Measurements from ENCODE around the gene ERC2. TPM values are rescaled to one million over a fixed set of nuclear protein-coding genes. Genes with fewer than 3 reads are reported as not detected.

Gene ERC2
- total RNA-seq, 1 experiment from 2014 or later: 1.2 TPM

DNA sequence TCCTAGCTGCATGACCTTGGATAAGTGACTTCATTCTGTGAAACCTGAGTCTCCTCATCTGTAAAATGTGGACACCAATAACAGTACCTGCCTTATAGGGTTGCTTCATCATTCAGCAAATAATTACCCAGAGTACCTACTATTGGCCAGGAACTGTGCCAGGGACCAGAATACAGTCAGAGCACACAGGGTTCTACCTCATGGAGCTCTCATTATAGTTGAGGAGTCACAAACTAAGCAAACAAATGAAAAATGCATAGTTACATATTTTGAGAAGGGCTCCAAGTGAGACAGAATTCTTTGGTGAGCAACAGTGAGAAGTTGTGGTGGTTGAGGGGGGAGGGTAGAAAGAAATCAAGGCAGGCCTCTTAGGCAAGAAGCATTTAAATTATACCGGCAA, 672.5 kb downstream of the ERC2 start:
- no peak for DNase-seq (ENCODE audit: low read depth)

- DNase-seq (ENCODE audit: low read depth): no peak
These were observed 673.0 kb downstream of the ERC2 start for GRCh38 chr3:55795296-55795695.

GRCh38 chr3:55792742-55793141, 675.5 kb downstream of the ERC2 start:
- DNase-seq (ENCODE audit: low read depth): no peak

DNA sequence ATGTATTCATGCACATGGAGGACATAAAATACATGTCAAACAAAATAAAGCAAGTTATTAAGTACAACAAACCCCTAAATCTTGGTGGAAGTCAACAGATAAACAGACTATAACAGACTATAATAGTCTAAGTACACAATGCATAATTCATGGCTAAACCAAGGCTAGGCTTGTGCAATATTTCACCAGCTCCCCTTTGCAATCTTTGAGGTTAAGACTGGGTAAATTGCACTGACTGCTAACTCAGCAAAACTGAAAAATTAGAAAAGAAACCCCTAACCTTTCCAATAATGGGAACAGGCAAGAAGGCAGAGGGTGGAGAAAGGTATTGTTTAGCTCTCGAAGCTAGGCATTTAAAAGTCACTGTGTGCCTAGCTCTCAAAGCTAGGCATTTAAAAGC, 676.3 kb downstream of the ERC2 start:
- peak; percentile 3 for DNase-seq (ENCODE audit: low read depth)

GRCh38 chr3:55790596-55791350, 677.5 kb downstream of the ERC2 start:
- peak; percentile 67 for DNase-seq (ENCODE audit: low read depth)

- no peak for DNase-seq (ENCODE audit: low read depth)
These were observed 678.8 kb downstream of the ERC2 start for GRCh38 chr3:55789516-55789915.

DNA sequence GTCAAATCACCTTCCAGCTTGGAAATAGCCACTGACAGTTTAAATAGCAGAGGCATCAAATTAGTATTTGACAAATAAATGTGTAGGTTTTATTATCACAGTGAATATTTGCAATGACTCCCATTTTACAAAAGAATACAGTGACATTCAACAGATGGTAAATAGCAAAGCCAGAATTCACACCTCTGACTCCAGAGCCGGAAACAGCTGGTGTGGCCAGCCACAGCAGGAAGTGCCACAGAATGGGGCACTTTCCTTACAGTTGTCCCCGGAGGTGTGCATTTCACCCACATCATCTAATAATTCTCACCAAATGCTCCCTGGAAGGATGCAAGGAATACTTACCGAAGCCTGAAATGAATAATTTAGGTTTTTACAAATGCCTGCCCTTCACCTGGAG, 685.5 kb downstream of the ERC2 start:
- no peak for DNase-seq (ENCODE audit: low read depth)

- no peak for DNase-seq (ENCODE audit: low read depth)
These were observed 685.9 kb downstream of the ERC2 start for GRCh38 chr3:55782351-55782750.

- DNase-seq (ENCODE audit: low read depth): no peak
These were observed 687.4 kb downstream of the ERC2 start for GRCh38 chr3:55780913-55781312.

DNA sequence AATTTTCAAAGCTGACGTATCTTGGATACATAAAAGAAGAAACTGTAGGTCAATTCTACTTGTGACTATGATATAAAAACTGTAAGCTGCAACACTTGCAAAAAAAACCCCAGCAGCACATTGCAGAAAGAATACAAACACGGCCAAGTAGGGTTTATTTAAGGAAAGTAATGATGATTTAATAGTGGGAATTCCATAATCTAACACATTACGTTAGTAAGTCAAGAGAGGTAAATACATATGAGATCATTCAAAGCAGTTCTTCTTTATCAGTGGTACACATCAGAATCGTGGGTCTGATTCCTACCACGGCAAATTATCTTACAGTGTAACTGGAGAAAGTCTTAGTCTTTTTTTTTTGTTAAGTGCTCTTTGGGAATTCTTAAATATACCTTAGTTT, 688.7 kb downstream of the ERC2 start:
- no peak for DNase-seq (ENCODE audit: low read depth)

- DNase-seq (ENCODE audit: low read depth): no peak
These were observed 692.7 kb downstream of the ERC2 start for GRCh38 chr3:55775366-55776154.

DNA sequence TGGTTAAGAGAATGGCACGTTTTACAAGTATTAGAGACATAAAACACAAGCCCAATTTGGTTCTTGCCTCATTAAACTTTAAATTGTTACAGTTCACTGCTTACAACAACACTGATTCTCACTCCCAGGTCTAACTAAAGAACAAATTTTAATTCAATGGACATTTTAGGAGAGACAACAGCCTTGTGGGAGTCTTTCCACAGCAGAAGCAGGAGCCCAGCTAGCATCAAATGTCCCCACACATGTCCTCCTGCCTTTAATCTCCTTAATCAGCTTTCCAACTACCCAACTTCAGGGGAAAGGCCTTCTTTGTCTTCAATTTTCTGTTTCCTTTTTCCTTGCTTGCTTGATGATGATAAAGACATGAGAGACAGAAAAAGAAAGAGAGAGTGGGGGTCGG, 693.4 kb downstream of the ERC2 start:
- DNase-seq (ENCODE audit: low read depth): no peak

GRCh38 chr3:55771503-55771902, 696.8 kb downstream of the ERC2 start:
- DNase-seq (ENCODE audit: low read depth): no peak

DNA sequence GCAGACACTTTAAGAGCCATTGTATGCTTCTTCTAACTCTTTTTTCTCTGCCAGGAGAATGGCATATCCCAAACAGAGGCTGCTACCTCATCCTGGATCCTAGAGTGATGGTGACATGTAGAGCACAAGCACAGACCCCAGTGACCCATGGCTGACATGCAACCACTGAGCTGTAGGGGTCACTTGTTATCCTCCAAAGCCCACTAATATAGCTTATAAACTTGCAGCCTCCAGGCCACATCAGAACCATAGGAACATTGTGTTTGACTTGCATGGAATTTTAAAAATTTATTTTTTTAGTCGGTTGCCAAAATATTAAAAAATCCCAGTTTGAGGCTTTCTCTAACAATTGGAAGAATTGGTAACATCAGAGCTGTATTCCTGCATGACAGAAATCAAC, 698.2 kb downstream of the ERC2 start:
- no peak for DNase-seq (ENCODE audit: low read depth)

DNA sequence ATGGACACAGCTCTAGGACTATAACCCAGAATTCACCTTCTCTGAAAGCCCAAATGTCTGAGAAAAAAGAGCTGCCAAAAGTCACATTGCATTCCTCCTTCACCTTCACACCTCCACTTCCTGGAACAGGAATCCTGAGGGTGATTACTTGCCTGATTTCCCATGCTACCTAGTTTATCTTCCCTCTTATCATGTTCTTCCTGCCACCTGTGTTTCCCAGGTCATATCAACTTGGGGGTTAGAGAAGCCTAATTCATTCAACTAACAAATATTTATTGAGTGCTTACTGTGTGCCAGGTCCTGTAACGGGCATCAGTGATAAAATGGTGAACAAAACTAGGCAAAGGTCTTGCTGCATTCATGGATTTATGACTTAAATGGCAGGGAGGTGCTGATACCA, 701.5 kb downstream of the ERC2 start:
- DNase-seq (ENCODE audit: low read depth): no peak

GRCh38 chr3:55765906-55766701, 702.2 kb downstream of the ERC2 start:
- DNase-seq (ENCODE audit: low read depth): no peak

DNA sequence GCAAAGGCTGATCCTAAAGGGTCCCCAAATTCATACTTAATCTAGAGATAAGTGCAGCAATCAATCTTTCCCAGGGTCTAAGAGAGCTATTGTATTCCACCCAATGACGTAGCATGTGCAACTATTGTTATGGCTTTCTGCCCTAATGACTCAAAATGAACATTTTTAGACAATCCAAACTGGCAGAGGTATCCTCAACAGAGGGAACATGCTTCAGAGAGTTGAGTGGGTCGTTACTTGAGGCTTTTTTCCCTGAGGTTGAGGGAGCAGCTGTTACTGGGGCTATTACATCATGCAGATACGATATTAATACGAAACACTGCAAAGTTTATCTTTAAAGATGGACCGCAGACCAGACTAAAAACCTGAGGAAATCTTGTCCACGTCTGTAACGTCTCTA, 702.9 kb downstream of the ERC2 start:
- no peak for DNase-seq (ENCODE audit: low read depth)

DNA sequence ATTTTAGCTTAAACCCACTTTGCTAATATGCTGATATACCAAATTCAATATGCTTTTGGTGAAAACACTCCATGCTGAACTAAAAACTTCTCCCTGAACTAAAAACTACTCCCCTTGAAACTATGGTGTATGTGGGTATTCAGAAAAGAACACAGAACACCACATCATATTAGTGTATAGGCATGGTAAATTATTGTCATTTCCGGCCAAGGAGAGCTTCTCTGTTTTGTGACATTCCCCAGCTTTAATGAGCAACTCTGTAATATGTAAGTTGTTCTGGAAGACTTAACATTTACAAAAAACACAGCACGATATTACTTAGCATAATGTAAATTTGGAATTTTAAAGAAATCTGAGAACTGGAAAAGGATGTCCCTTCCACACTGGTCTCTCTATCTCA, 711.3 kb downstream of the ERC2 start:
- DNase-seq (ENCODE audit: low read depth): no peak

- no peak for DNase-seq (ENCODE audit: low read depth)
These were observed 712.6 kb downstream of the ERC2 start for GRCh38 chr3:55755516-55756205.

GRCh38 chr3:55752911-55753310, 715.4 kb downstream of the ERC2 start:
- DNase-seq (ENCODE audit: low read depth): no peak

GRCh38 chr3:55751730-55752129, 716.5 kb downstream of the ERC2 start:
- no peak for DNase-seq (ENCODE audit: low read depth)

- DNase-seq (ENCODE audit: low read depth): peak; percentile 93
These were observed 717.7 kb downstream of the ERC2 start for GRCh38 chr3:55750525-55750924.
